CD4-positive, alpha-beta T cell treated with Interleukin-12 subunit alpha and Interleukin-12 subunit beta, for 1 hour (primary cell): ENCODE measurements around the gene CHRD.

Experiments used
- DNase-seq: peaks from one replicate; pipeline ENCODE4 v3.0.0-alpha.2; 2020

Gene CHRD

GRCh38 chr3:184384342-184384741 lies 4.5 kb downstream of the CHRD start:
- no peak for DNase-seq

GRCh38 chr3:184384856-184385422 lies 5.1 kb downstream of the CHRD start:
- no peak for DNase-seq

- no peak for DNase-seq
These were observed 6.4 kb downstream of the CHRD start for GRCh38 chr3:184386047-184386806.

DNA sequence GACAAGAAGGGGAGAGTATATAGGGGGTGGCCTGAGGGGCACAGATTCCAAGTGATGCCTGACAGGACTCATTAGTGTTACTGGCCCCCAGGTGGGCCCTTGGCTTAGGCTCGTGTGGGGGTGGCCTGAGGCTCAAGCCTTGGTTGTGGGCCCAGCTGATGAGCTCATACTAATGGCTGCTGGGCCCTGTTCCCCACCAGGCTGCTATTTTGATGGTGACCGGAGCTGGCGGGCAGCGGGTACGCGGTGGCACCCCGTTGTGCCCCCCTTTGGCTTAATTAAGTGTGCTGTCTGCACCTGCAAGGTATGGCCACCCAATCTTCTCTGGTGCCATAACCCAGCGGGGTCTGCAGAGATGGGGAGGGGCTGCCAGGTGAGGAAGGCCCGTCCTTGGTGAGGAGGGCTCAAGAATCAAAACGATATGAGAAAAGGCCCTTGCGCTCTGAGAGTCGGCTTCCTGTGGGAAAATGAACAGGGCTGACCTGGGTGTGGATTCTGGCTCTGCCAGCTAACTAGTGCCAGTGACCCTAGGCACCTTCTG lies 7.4 kb downstream of the CHRD start:
- DNase-seq, result no peak

GRCh38 chr3:184388164-184388935 lies 8.5 kb downstream of the CHRD start:
- no peak for DNase-seq

DNA sequence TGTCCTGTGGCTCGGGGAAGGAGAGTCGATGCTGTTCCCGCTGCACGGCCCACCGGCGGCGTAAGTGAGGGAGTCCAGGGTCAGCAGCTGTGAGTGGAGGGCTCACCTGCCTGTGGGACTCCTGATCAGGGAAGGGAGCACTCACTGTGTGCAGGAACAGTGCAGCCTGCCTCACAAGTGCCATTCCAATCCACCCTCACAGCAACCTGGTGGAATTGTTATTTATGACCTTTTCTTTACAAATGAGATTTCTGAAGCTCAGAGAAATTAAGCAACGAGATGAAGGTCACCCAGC lies 9.0 kb downstream of the CHRD start:
- DNase-seq, result no peak

DNA sequence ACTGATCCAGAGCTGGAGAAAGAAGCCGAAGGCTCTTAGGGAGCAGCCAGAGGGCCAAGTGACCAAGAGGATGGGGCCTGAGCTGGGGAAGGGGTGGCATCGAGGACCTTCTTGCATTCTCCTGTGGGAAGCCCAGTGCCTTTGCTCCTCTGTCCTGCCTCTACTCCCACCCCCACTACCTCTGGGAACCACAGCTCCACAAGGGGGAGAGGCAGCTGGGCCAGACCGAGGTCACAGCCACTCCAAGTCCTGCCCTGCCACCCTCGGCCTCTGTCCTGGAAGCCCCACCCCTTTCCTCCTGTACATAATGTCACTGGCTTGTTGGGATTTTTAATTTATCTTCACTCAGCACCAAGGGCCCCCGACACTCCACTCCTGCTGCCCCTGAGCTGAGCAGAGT lies 9.5 kb downstream of the CHRD start:
- no peak for DNase-seq

GRCh38 chr3:184389935-184390528 lies 10.2 kb downstream of the CHRD start:
- DNase-seq, result no peak

DNA sequence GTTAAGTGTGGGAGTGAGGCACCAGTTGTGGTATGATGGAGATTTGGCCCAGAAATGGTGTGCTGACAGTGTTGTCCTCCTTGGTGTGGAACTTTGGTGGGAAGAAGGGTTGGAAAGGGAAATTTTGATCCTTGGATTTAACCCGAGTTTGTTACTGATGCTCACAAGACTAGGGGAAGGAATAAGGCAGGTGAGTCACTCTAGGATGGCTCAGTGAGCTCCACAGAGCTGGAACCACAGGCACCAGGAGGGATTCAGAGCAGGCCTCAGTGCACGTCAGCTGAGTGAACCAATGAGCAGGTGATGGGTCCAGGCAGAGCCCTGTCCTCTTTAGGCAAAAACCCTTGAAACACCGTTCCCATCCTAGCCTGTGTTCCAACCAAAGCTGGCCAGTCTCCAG lies 11.4 kb downstream of the CHRD start:
- DNase-seq, result no peak

DNA sequence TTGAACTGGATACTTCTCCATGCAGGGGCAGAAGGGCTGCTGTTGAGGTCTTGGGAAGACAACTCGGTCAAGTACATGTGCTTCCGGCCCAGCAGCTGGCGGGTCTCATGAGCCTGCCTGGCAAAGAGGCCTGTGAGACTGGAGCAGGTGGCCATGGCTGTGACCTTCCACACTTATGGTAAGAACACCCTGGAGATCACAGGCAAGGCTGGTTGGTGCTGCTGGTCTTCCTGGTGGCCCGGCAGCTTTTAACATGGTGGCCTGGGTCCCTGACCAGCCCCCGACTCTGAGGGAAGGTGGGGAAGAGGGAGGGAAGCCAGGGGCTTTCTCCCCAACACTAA lies 15.4 kb downstream of the CHRD start:
- DNase-seq, result no peak

- DNase-seq, result no peak
These were observed 19.6 kb downstream of the CHRD start for GRCh38 chr3:184399410-184399809.

DNA sequence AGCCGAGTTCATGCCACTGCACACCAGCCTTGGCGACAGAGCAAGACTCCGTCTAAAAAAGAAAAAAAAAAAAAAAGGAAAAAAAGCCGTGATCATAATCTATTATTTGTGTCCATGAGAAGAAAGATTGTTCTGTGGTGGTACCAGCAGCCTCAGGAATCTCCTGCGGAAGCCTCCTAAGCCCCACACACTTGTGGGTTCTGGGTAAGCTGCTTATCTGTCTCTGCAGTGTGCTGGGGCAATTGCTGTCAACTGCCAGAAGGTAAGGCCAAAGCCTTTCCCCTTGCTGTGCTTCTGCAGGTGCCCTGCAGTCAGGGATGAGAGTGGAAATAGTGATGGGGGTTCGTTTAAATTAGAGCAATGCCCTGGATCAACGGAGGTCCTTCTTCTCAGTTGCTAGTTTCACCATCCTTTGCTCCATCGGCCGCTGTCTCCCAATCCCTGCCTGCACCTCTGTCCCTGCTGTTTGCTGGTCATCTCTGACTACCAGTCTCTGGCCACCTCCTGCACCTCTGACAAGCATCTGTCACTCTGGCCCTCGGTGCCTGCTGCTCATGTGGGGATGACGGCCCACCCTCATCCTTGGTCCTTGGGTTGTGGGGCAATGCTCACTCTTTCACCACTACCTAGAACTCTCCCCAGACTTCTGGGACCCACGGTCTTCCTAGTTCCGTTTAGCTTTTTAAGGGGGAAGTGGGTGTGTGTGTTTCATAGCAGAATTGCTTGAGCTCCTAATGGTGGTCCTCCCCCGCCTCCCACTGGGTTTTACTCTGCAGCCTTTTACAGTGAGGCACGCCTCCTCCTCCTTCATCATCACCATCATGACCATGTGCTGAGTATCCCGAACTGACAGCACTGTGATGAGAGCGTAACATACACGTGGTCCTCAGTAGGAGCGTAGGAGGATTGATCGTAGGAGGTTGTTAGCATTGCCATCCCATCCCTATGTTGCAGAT lies 25.5 kb downstream of the CHRD start:
- DNase-seq, result no peak

GRCh38 chr3:184409331-184409926 lies 29.6 kb downstream of the CHRD start:
- DNase-seq, result no peak

- no peak for DNase-seq
These were observed 30.2 kb downstream of the CHRD start for GRCh38 chr3:184409946-184410500.

DNA sequence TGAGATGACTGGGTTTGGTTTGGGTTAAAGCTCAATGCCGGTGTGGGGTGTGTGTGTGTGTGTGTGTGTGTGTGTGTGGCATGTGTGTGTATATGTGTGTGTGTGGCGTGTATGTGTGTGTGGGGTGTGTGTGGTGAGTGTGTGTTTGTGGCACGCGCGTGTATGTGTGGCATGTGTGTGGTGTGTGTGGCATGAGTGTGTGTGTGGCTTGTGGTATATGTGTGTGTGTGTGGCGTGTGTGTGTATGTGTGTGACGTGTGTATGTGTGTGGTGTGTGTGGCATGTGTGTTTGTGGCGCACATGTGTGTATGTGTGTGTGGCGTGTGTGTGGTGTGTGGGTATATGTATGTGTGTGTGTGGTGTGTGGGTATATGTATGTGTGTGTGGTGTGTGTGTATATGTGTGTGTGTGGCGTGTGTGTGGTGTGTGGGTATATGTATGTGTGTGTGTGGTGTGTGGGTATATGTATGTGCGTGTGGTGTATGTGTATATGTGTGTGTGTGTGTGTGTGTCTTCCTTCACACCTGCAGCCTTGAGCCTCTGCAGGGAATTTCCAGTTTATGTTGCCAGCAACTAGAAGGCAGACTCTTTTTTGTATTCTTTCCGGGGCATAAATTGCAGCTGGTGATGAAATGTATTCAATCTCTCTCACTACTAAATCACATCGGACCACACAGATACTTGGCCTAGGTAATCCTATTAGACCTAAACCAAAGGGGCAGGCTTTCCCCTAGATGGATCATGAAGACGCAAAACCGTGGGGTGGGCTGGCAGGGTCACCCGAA lies 34.8 kb downstream of the CHRD start:
- no peak for DNase-seq

DNA sequence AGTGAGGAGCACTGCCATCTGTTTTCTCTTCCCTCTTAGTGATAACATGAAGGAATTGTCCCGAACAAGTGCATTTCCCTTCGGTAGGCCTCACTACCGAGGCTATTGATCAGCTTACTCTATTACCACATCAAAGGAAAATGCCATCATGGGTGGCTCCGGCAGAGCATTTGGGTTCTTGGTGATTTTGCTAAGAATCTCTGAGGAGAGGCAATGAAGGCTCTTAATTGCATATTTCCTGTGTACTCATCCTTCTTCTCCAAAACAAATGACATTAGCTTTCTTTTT lies 35.3 kb downstream of the CHRD start:
- DNase-seq, result no peak

DNA sequence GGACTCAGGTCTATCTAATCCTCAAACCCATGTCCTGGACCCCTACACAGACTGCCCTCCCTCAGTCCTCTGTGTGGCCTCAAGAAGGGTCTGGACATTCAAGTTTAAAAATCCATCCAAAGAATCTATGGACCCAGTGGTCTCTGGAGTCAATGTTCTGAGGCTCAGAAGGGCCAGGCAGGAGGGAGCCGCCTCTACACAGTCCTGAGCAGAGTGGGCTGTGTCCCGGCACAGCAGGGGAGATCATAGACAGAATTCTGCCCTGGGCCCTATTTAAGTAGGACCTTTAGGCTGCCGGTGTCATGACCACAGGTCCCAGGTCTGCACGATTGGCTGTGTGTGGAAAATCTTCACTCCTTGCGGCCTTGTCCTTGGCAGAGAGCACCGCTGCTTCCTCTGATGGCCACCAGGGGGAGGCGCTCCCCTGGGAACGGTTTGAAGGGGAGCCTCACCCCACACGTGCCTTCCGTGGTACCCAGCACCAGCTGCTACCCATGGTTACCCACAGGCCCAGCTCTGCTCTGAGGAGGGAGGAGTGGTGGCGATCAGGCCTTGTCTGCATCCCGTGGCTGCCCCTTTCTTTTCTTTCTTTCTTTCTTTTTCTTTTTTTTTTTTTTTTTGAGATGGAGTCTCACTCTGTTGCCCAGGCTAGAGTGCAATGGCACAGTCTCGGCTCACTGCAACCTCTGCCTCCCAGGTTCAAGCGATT lies 37.9 kb downstream of the CHRD start:
- DNase-seq, result peak; percentile 71

DNA sequence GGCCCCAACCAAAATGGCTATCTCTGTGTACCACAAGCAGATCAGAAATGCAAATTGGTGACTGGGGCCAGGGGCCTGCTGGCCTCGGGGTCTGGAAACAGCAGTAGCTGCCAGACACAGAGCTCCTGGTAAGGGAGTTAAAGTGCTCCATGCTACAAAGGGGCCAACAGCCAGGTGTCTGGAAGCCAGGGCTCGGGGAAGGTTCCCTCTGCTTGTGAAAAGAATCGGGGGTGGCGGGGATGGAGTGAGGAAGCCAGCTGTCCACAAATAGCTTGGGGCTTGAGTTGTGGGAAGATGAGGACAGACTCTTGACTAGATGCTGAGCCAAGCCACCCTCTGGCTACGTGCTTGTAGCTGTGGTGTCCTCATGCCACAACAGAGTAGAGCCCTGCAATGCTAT lies 39.3 kb downstream of the CHRD start:
- DNase-seq, result no peak

DNA sequence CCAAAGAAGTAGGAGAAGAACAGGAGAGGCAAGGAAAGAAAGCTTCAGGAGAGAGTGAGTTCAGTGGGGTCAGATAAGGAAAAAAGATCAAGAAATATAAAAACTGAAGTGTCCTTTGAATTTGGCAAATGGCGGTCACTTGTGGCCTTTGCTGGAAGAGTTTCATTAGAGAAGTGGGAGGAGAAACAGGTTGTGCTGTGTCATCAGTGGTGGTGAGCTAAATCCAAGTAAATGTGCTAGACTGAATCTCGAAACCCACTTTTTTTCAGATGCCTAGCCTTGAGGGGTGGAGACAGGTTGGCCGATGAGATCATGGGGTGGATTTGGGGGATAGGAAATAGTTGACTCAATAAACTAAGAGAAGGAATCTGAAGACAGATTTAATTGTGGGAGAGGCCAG lies 43.7 kb downstream of the CHRD start:
- DNase-seq, result no peak

DNA sequence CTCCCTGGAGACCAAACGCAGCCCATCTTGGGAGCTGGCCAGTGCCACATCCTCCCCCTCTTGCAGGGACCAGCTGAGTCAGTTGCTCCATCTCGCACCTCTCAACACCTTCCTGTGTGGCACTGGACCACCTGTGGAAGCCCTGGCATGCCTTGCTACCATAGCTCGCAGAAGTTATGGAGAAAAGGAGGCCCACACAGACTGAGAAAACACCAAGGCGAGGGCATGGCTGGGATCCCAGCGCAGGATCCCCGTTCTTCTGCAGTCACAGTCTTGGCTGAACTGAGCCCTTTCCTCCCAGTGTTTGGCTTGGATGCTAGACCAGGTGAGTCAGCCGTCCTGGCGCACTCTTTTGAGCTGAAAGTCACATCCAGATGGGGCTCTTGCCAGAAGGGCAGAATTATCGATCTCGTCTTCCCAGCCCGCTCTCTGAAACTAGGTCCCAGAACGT lies 46.9 kb downstream of the CHRD start:
- DNase-seq, result no peak
